Spleen (tissue), 13 donors: Measurements from ENCODE around the gene KCNJ16. TPM values are rescaled to one million over a fixed set of nuclear protein-coding genes. Genes with fewer than 3 reads are reported as not detected.

Source experiments
- DNase-seq: peaks from one replicate; pipeline ENCODE4 v3.0.0-alpha.2; 2020
- H3K27ac ChIP-seq, 8 donors: fragments of 200-600 bp; sonication (generic) in 7 of 8; 1 replicate in 4 of 8; 2 replicates in 4 of 8; pipeline versions ENCODE4 v1.5.0 to v1.8.0; 2016 to 2021; ENCODE audit warnings: inconsistent platforms in 4 of 8, mild to moderate bottlenecking in 4 of 8, moderate library complexity in 1 of 8
- H3K27me3 ChIP-seq, 7 donors: fragments of 200-600 bp; sonication (generic) in 6 of 7; replicated peaks in 1 of 7; 1 replicate in 4 of 7; 2 replicates in 3 of 7; pipeline versions ENCODE4 v1.5.0 to v1.8.0; 2016 to 2021; ENCODE audit warnings: inconsistent platforms in 3 of 7, mild to moderate bottlenecking in 1 of 7
- H3K36me3 ChIP-seq, 6 donors: fragments of 200-600 bp; sonication (generic) in 5 of 6; 1 replicate in 4 of 6; 2 replicates in 2 of 6; pipeline versions ENCODE4 v1.5.0 to v1.8.0; 2016 to 2021; ENCODE audit warnings: inconsistent platforms in 2 of 6
- H3K4me1 ChIP-seq, 6 donors: fragments of 200-600 bp; sonication (generic) in 5 of 6; 1 replicate in 3 of 6; 2 replicates in 3 of 6; pipeline versions ENCODE4 v1.5.0 to v1.8.0; 2016 to 2021; ENCODE audit warnings: inconsistent platforms in 3 of 6
- H3K4me3 ChIP-seq, 8 donors: fragments of 200-600 bp; sonication (generic) in 7 of 8; 1 replicate in 4 of 8; 2 replicates in 4 of 8; pipeline versions ENCODE4 v1.5.0 to v1.8.0; 2016 to 2021; ENCODE audit warnings: inconsistent platforms in 4 of 8, mild to moderate bottlenecking in 4 of 8, moderate library complexity in 2 of 8
- H3K9me3 ChIP-seq, 8 donors: fragments of 200-600 bp; sonication (generic) in 7 of 8; 1 replicate in 4 of 8; 2 replicates in 4 of 8; pipeline versions ENCODE4 v1.5.0 to v1.8.0; 2016 to 2021; ENCODE audit warnings: inconsistent platforms in 4 of 8
- CTCF ChIP-seq, 11 experiments: fragments of 200-600 bp in 7 of 11; fragments of 450-650 bp in 4 of 11; sonication (generic) in 4 of 11; IDR thresholded peaks in 8 of 11; conservative IDR thresholded peaks in 3 of 11; 1 replicate in 7 of 11; 2 replicates in 4 of 11; pipeline versions ENCODE4 v1.4.0 to v1.8.0; 2016 to 2021; ENCODE audit warnings: antibody characterized with exemption in 11 of 11, inconsistent platforms in 4 of 11, mild to moderate bottlenecking in 1 of 11
- POLR2A ChIP-seq, 3 donors: fragments of 450-650 bp; IDR thresholded peaks; one replicate each; pipeline ENCODE4 v1.5.1; 2017; ENCODE audit warnings: antibody characterized with exemption in 3 of 3, mild to moderate bottlenecking in 1 of 3
- POLR2AphosphoS5 ChIP-seq, 3 donors: sonication (generic); formaldehyde crosslinking; IDR thresholded peaks; one replicate each; pipeline ENCODE4 v1.5.1; 2017; ENCODE audit warnings: antibody characterized with exemption in 3 of 3
- whole genome bisulfite sequencing, 5 donors: extraction: QIAGEN DNeasy Blood & Tissue Kit in 3 of 5; methylation state at CpG; one replicate each; pipeline versions ENCODE4 v1.1.5 to v1.1.7; 2013 to 2018; 5-methylcytosine and 5-hydroxymethylcytosine counted together
- intact Hi-C: fragments of 100-400 bp; cut with DNase I; formaldehyde crosslinking; loops from one replicate; pipeline ENCODE4 v1.15.0; 2023; ENCODE audit warnings: low total_unique reads
- long read RNA-seq, 2 donors: transcript quantifications; one replicate each; lab custom pipeline, GENCODE V29; 2026
- polyA plus RNA-seq, 3 donors: library from polyadenylated mRNA; stranded (reverse); fragments of 200-250 nt; gene quantifications; one replicate each; pipeline ENCODE4 v1.2.1, GENCODE V29; 2013
- total RNA-seq, 7 donors: library from RNA; depleted of rRNA in 3 of 7; stranded (reverse); fragments of >200 nt in 3 of 7; fragmentation: NEBNext Ultra II Directional in 4 of 7; extraction: Animal tissue kit (Norgen Biotek cat#: 25700) in 4 of 7; gene quantifications; one replicate each; pipeline versions ENCODE4 v1.1.0 to v1.2.1, GENCODE V29; 2016 to 2021
- donor health status: healthy with polysubstance abuse.
- donor health status: DM: no; HTN: no; CAD: no; lungs with moderate emphysema.
- donor health status: DM: no; HTN: no; CAD: no.
- donor health status: Bipolar disorder and iron deficiency.
- donor health status: healthy.
- donor health status: DM: no; HTN: no; CAD: no.
- donor health status: DM: yes; HTN: yes; CAD: no.

Gene KCNJ16
- total RNA-seq, result 1 to 10 TPM in 3 of 7 donors, under 1 TPM in 4; 0.27 to 2.1 (median 0.95) TPM
- polyA plus RNA-seq, result 1 to 10 TPM in 1 of 3 donors, under 1 TPM in 2; 0.12 to 2.2 (median 0.46) TPM
- long read RNA-seq, donor 1, full-length matches to known transcripts, result 1 of 1 reads
- long read RNA-seq, donor 1, partial matches to known transcripts, result 0 of 1 reads
- long read RNA-seq, donor 1, other reads (novel, unspliced or antisense), result 0 of 1 reads
- long read RNA-seq, donor 2, partial matches to known transcripts, result 0 of 2 reads
- long read RNA-seq, donor 2, other reads (novel, unspliced or antisense), result 0 of 2 reads

- H3K4me1 ChIP-seq, result no peaks in the 10 kb centered on the region
- H3K9me3 ChIP-seq, result no peaks in the 10 kb centered on the region
- no peaks in the 10 kb centered on the region for H3K27me3 ChIP-seq
- H3K4me3 ChIP-seq, result no peak within 1 kb of the TSS
- H3K36me3 ChIP-seq, result no peaks in the 10 kb centered on the region
- WGBS, 5 donors, result 68 to 92% (median 82%) methylated on average over 4 of the region's 4 CpGs
- H3K27ac ChIP-seq, result no peak within 1 kb of the TSS
- TF ChIP-seq POLR2AphosphoS5 (IDR thresholded peaks at IDR 0.05), result no peak
- no peak for TF ChIP-seq CTCF (IDR thresholded peaks at IDR 0.05 in 8 of 11, conservative IDR thresholded peaks at IDR 0.05 in 3 of 11)
- no peak for TF ChIP-seq POLR2A (IDR thresholded peaks at IDR 0.05)
- DNase-seq, result no peak
- intact Hi-C loops, result no loop called here
These were observed at the start of gene KCNJ16 for GRCh38 chr17:70074956-70075355. TSS of gene KCNJ16 (plus strand) at chr17:70075225. CDS start at chr17:70132088, 56,863 bp downstream.

GRCh38 chr17:70028397-70028796, 46.6 kb upstream of the KCNJ16 start:
- H3K9me3 ChIP-seq, result peaks cover 0 to 9% (median 5%) of the 10 kb centered on the region in 8 donors
- H3K27ac ChIP-seq, result no peak overlapping the region
- H3K27me3 ChIP-seq, result peaks cover 0 to 10% (median 0%) of the 10 kb centered on the region in 7 donors
- no peak overlapping the region for H3K4me3 ChIP-seq
- TF ChIP-seq POLR2AphosphoS5 (IDR thresholded peaks at IDR 0.05) (no peak), CTCF (IDR thresholded peaks at IDR 0.05 in 8 of 11, conservative IDR thresholded peaks at IDR 0.05 in 3 of 11) (no peak), POLR2A (IDR thresholded peaks at IDR 0.05) (no peak)
- H3K36me3 ChIP-seq, result no peaks in the 10 kb centered on the region
- H3K4me1 ChIP-seq, result no peaks in the 10 kb centered on the region
- DNase-seq, result no peak
- intact Hi-C loops, result no loop called here

- no peaks in the 10 kb centered on the region for H3K36me3 ChIP-seq
- 80 to 100% (median 97%) methylated on average over 2 of the region's 2 CpGs for WGBS, 5 donors
- intact Hi-C loops, result no loop called here
- H3K4me3 ChIP-seq, result no peak overlapping the region
- no peaks in the 10 kb centered on the region for H3K4me1 ChIP-seq
- TF ChIP-seq CTCF (IDR thresholded peaks at IDR 0.05 in 8 of 11, conservative IDR thresholded peaks at IDR 0.05 in 3 of 11) (no peak), POLR2A (IDR thresholded peaks at IDR 0.05) (no peak), POLR2AphosphoS5 (IDR thresholded peaks at IDR 0.05) (no peak)
- no peak overlapping the region for H3K27ac ChIP-seq
- H3K27me3 ChIP-seq, result peaks cover 0 to 10% (median 0%) of the 10 kb centered on the region in 7 donors
- H3K9me3 ChIP-seq, result peaks cover 0 to 9% (median 5%) of the 10 kb centered on the region in 8 donors
- peak; percentile 59 for DNase-seq
These were observed 45.9 kb upstream of the KCNJ16 start for GRCh38 chr17:70028978-70029767.

GRCh38 chr17:70030371-70030770, 44.7 kb upstream of the KCNJ16 start:
- Histone ChIP-seq H3K9me3 (peaks cover 0 to 9% (median 5%) of the 10 kb centered on the region in 8 donors), H3K36me3 (no peaks in the 10 kb centered on the region), H3K27ac (no peak overlapping the region), H3K27me3 (peaks cover 0 to 10% (median 0%) of the 10 kb centered on the region in 7 donors), H3K4me1 (no peaks in the 10 kb centered on the region), H3K4me3 (no peak overlapping the region)
- DNase-seq, result no peak
- 83 to 96% (median 89%) methylated on average over 1 of the region's 1 CpG for WGBS, 5 donors
- intact Hi-C loops, result no loop called here
- no peak for TF ChIP-seq POLR2AphosphoS5 (IDR thresholded peaks at IDR 0.05)
- TF ChIP-seq CTCF (IDR thresholded peaks at IDR 0.05 in 8 of 11, conservative IDR thresholded peaks at IDR 0.05 in 3 of 11), result no peak
- TF ChIP-seq POLR2A (IDR thresholded peaks at IDR 0.05), result no peak
